ENCODE results near the gene UMODL1. TPM values are rescaled to one million over a fixed set of nuclear protein-coding genes. Genes with fewer than 3 reads are reported as not detected.

UMODL1 gene
- total RNA-seq, 1 experiment from 2014 or later, result not detected

- no peak overlapping the region for H3K27ac Mint-ChIP-seq (ENCODE audit: unreplicated experiment)
- H3K9me3 Mint-ChIP-seq (ENCODE audit: low read depth, unreplicated experiment), result no peaks in the 10 kb centered on the region
- intact Hi-C loops (cut with micrococcal nuclease; ENCODE audit: unreplicated experiment), result loop anchor here (10.0 kb wide), 1 partner anchor 292 kb away; no protein-coding TSS in a partner anchor
- H3K27me3 Mint-ChIP-seq (ENCODE audit: unreplicated experiment), result peaks cover 15% of the 10 kb centered on the region
- CTCF ChIA-PET, result interaction anchor here (1.6 to 2.1 kb wide), 2 partner anchors 96 to 100 kb away, joined by 3 to 11 read pairs; no protein-coding TSS in a partner anchor
- no TSS peak for BruUV-seq (replicated peaks)
- no peak for TF ChIP-seq CTCF (IDR thresholded peaks at IDR 0.05; ENCODE audit: unreplicated experiment)
- no peak for DNase-seq
- H3K36me3 Mint-ChIP-seq (ENCODE audit: insufficient read depth, unreplicated experiment), result no peaks in the 10 kb centered on the region
- no peaks in the 10 kb centered on the region for H3K4me1 Mint-ChIP-seq (ENCODE audit: low read depth, unreplicated experiment)
- no peak overlapping the region for H3K4me3 Mint-ChIP-seq (ENCODE audit: low read depth, unreplicated experiment)
Observed at GRCh38 chr21:42162831-42163510, 91.9 kb downstream of the UMODL1 start.

- H3K36me3 Mint-ChIP-seq (ENCODE audit: insufficient read depth, unreplicated experiment), result no peaks in the 10 kb centered on the region
- H3K27me3 Mint-ChIP-seq (ENCODE audit: unreplicated experiment), result peaks cover 14% of the 10 kb centered on the region
- CTCF ChIA-PET, result interaction anchor here (1.6 to 2.1 kb wide), 2 partner anchors 95 to 99 kb away, joined by 3 to 11 read pairs; no protein-coding TSS in a partner anchor
- TF ChIP-seq CTCF (IDR thresholded peaks at IDR 0.05; ENCODE audit: unreplicated experiment), result no peak
- H3K4me3 Mint-ChIP-seq (ENCODE audit: low read depth, unreplicated experiment), result no peak overlapping the region
- no peak for DNase-seq
- H3K27ac Mint-ChIP-seq (ENCODE audit: unreplicated experiment), result no peak overlapping the region
- H3K4me1 Mint-ChIP-seq (ENCODE audit: low read depth, unreplicated experiment), result no peaks in the 10 kb centered on the region
- no peaks in the 10 kb centered on the region for H3K9me3 Mint-ChIP-seq (ENCODE audit: low read depth, unreplicated experiment)
- intact Hi-C loops (cut with micrococcal nuclease; ENCODE audit: unreplicated experiment), result loop anchor here (10.0 kb wide), 1 partner anchor 291 kb away; no protein-coding TSS in a partner anchor
- BruUV-seq (replicated peaks), result no TSS peak
Observed at GRCh38 chr21:42163511-42163863, 92.4 kb downstream of the UMODL1 start.

GRCh38 chr21:42164064-42164789, 93.1 kb downstream of the UMODL1 start:
- intact Hi-C loops (cut with micrococcal nuclease; ENCODE audit: unreplicated experiment), result loop anchor here (10.0 kb wide), 1 partner anchor 291 kb away; no protein-coding TSS in a partner anchor
- Mint-ChIP-seq H3K27me3 (ENCODE audit: unreplicated experiment) (peaks cover 7% of the 10 kb centered on the region), H3K36me3 (ENCODE audit: insufficient read depth, unreplicated experiment) (no peaks in the 10 kb centered on the region), H3K4me3 (ENCODE audit: low read depth, unreplicated experiment) (no peak overlapping the region), H3K27ac (ENCODE audit: unreplicated experiment) (no peak overlapping the region), H3K9me3 (ENCODE audit: low read depth, unreplicated experiment) (no peaks in the 10 kb centered on the region), H3K4me1 (ENCODE audit: low read depth, unreplicated experiment) (no peaks in the 10 kb centered on the region)
- DNase-seq, result peak; percentile 48
- CTCF ChIA-PET, result interaction anchor here (1.0 to 2.1 kb wide), 3 partner anchors 95 to 145 kb away, joined by 3 to 11 read pairs (median 3); no protein-coding TSS in a partner anchor
- TF ChIP-seq CTCF (IDR thresholded peaks at IDR 0.05; ENCODE audit: unreplicated experiment), result peak; percentile 17
- BruUV-seq (replicated peaks), result no TSS peak

GRCh38 chr21:42164818-42165217, 93.7 kb downstream of the UMODL1 start:
- Mint-ChIP-seq H3K4me3 (ENCODE audit: low read depth, unreplicated experiment) (no peak overlapping the region), H3K4me1 (ENCODE audit: low read depth, unreplicated experiment) (peaks cover 4% of the 10 kb centered on the region), H3K27ac (ENCODE audit: unreplicated experiment) (no peak overlapping the region), H3K36me3 (ENCODE audit: insufficient read depth, unreplicated experiment) (no peaks in the 10 kb centered on the region), H3K9me3 (ENCODE audit: low read depth, unreplicated experiment) (no peaks in the 10 kb centered on the region), H3K27me3 (ENCODE audit: unreplicated experiment) (peaks cover 1% of the 10 kb centered on the region)
- intact Hi-C loops (cut with micrococcal nuclease; ENCODE audit: unreplicated experiment), result loop anchor here (10.0 kb wide), 1 partner anchor 290 kb away; no protein-coding TSS in a partner anchor
- CTCF ChIA-PET, result interaction anchor here (1.0 to 2.1 kb wide), 2 partner anchors 94 to 144 kb away, joined by 3 to 11 read pairs; no protein-coding TSS in a partner anchor
- no peak for DNase-seq
- TF ChIP-seq CTCF (IDR thresholded peaks at IDR 0.05; ENCODE audit: unreplicated experiment), result no peak
- no TSS peak for BruUV-seq (replicated peaks)
